ENCODE results near the gene SAE1. TPM values are rescaled to one million over a fixed set of nuclear protein-coding genes. Genes with fewer than 3 reads are reported as not detected.

SAE1 gene
- total and polyA plus RNA-seq, 8 donors: 16.2 to 373 (median 43.5) TPM

DNA sequence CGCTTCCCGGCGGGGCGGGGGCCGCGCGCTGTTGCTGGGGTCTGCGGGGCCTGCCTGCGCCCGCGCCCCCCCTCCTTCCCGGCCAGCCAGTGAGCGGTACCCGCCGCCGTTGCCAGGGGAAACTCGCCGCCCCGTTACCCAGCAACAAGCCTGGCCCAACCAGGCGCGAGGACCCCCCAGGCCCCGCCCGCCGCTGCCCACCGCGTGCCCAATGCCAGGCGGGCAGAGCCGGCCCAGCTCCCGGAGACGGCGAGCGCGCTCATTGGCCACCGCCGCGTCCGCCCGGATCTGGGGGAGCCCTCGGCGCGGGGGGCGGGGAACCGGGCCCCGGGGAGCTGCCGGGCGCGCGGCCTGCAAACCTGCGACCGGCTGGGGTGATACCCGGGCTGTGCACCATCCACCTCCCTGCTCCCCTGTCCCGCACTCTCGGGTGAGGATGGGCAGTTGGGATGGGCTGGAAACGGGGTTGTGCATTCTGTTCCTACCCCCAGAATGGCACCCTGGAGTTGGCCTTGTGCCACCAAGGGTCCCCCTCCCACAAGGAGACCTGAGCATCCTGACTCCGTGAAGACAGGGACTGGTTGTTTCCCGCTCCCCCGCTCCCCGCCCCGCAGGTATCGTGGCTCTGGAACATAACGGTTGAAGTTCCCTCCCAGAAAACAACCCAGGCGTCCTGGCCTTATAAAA, 109.1 kb downstream of the SAE1 start:
- Histone ChIP-seq H3K36me3 (no peaks in the 10 kb centered on the region), H3K4me3 (peak overlapping the region; percentile 36 to 39 (median 36)), H3K27ac (peak overlapping the region in 2 of 5 donors; percentile 3 to 58), H3K4me1 (peaks cover 43 to 52% (median 50%) of the 10 kb centered on the region in 4 donors), H3K27me3 (peaks cover 0 to 32% (median 17%) of the 10 kb centered on the region in 3 donors), H3K9me3 (no peaks in the 10 kb centered on the region)
- intact Hi-C loops (cut with DNase I; ENCODE audit: low total_unique reads): no loop called here
- TF ChIP-seq EP300 (IDR thresholded peaks at IDR 0.05) (no peak), POLR2A (IDR thresholded peaks at IDR 0.05) (no peak), POLR2AphosphoS5 (IDR thresholded peaks at IDR 0.05) (no peak)
- TF ChIP-seq, protein P1, sequence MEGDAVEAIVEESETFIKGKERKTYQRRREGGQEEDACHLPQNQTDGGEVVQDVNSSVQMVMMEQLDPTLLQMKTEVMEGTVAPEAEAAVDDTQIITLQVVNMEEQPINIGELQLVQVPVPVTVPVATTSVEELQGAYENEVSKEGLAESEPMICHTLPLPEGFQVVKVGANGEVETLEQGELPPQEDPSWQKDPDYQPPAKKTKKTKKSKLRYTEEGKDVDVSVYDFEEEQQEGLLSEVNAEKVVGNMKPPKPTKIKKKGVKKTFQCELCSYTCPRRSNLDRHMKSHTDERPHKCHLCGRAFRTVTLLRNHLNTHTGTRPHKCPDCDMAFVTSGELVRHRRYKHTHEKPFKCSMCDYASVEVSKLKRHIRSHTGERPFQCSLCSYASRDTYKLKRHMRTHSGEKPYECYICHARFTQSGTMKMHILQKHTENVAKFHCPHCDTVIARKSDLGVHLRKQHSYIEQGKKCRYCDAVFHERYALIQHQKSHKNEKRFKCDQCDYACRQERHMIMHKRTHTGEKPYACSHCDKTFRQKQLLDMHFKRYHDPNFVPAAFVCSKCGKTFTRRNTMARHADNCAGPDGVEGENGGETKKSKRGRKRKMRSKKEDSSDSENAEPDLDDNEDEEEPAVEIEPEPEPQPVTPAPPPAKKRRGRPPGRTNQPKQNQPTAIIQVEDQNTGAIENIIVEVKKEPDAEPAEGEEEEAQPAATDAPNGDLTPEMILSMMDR (IDR thresholded peaks at IDR 0.05): no peak
- peak; percentile 58 to 92 for DNase-seq
- WGBS, 5 donors: 2 to 17% (median 5%) methylated on average over 11 to 61 of the region's 62 CpGs

DNA sequence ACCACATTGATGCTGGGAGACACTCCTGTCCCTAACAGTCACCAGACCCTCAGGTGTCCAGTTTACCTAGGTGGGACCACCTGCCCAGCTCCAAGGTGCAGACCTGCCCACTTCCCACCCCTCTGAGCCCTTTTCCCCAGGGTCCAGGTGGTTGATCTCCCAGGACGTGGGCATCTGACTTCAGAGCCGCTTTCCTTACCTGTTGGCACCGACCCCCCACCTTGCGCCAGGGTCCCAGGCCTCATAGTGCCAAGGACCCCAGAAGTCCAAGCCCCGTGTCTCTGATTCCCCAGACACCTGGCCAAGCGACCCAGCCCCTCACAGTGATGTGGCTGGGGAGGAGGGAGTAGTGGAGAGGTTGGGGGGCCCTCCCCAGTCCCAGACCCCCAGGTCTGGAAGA, 109.9 kb downstream of the SAE1 start:
- Histone ChIP-seq H3K36me3 (no peaks in the 10 kb centered on the region), H3K9me3 (no peaks in the 10 kb centered on the region), H3K4me1 (peaks cover 45 to 55% (median 50%) of the 10 kb centered on the region in 4 donors), H3K27ac (peak overlapping the region in 1 of 5 donors; percentile 58), H3K27me3 (peaks cover 0 to 32% (median 17%) of the 10 kb centered on the region in 3 donors), H3K4me3 (no peak overlapping the region)
- no peak for DNase-seq
- intact Hi-C loops (cut with DNase I; ENCODE audit: low total_unique reads): no loop called here
- TF ChIP-seq EP300 (IDR thresholded peaks at IDR 0.05) (no peak), POLR2AphosphoS5 (IDR thresholded peaks at IDR 0.05) (no peak)
- TF ChIP-seq, protein P1 (IDR thresholded peaks at IDR 0.05): no peak
- 53 to 66% (median 58%) methylated on average over 6 of the region's 6 CpGs for WGBS, 5 donors

DNA sequence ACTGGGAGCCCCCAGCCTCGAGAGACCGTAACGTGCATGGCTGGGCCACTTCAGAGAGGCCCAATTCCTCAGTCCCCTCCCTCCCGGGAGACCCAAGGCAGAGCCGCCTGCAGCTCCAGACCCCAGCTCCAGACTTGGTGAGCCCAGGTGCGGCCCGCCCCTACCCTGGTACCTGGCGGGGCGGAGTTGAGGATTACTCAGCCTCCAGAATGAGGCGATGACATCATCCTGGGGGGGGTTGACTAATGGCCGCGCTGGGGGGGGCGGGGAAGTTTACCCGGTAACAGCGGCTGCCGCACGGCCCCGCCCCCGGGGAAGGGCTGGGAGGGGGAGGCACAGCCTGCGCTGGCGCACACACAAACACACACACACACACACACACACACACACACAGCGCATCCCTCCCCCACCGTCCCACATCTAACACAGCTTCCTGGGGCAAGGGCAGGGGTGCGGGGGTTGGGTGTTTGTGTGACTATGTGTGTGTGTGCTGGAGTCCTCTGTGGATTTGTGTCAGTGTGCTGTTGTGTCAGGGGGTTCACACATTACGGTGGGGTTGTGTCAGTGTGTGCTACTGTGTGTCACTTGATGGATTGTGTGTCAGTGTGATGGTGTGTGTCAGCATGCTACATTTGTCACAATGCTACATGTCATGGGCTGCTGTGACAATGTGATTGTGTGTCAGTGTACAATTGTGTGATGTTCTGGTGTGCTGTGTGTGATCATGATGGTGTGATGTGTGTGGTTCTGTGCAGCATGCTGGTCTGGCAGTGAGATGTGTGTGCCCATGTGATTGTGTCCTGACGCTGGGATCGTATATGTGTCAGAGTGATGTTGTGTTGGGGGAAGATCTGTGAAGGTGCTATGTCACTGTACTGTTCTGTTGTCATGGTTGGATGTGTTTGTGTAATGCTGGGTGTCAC, 110.6 kb downstream of the SAE1 start:
- DNase-seq: peak; percentile 89 to 96
- Histone ChIP-seq H3K4me3 (peak overlapping the region in 1 of 4 donors; percentile 1), H3K27me3 (peaks cover 0 to 32% (median 17%) of the 10 kb centered on the region in 3 donors), H3K36me3 (no peaks in the 10 kb centered on the region), H3K27ac (peak overlapping the region in 1 of 5 donors; percentile 58), H3K4me1 (peaks cover 45 to 55% (median 50%) of the 10 kb centered on the region in 4 donors), H3K9me3 (no peaks in the 10 kb centered on the region)
- TF ChIP-seq POLR2AphosphoS5 (IDR thresholded peaks at IDR 0.05): no peak
- TF ChIP-seq, protein P1 (IDR thresholded peaks at IDR 0.05): no peak
- TF ChIP-seq POLR2A (IDR thresholded peaks at IDR 0.05): no peak
- TF ChIP-seq EP300 (IDR thresholded peaks at IDR 0.05): no peak
- intact Hi-C loops (cut with DNase I; ENCODE audit: low total_unique reads): no loop called here
- 5 to 16% (median 9%) methylated on average over 14 to 27 of the region's 27 CpGs for WGBS, 5 donors

DNA sequence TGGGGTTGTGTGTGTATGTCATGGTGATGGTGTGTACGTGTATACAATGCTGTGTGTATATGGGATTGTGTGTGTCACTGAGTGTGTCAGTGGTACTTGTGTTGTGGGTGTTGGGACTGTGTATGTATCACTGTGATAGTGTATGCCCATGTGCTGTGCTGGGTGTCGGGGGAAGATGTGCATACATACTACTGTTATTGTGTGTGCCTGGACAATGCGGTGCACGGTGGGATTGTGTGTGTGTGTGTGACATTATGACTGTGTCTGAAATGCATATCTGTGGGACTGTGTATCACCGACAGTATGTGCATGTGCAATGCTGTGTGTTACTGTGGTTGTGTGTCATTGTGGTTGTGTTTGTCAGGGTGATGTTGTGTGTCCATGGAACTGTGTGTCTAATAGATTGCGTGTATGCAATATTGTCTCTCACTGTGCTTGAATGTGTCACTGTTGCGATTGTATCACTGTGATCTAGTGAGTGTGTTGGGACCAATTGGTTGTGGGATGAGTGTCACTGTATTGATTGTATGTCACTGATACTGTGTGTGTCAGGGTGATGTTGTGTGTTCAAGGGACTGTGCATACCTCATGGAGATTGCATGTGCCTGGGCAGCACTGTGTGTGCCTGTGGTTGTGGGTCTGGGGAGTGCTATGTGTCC, 111.4 kb downstream of the SAE1 start:
- DNase-seq: no peak
- Histone ChIP-seq H3K4me3 (no peak overlapping the region), H3K27me3 (peaks cover 0 to 32% (median 17%) of the 10 kb centered on the region in 3 donors), H3K27ac (no peak overlapping the region), H3K4me1 (peaks cover 45 to 55% (median 50%) of the 10 kb centered on the region in 4 donors), H3K9me3 (no peaks in the 10 kb centered on the region), H3K36me3 (no peaks in the 10 kb centered on the region)
- 77 to 81% (median 80%) methylated on average over 7 of the region's 7 CpGs for WGBS, 5 donors
- intact Hi-C loops (cut with DNase I; ENCODE audit: low total_unique reads): no loop called here
- TF ChIP-seq EP300 (IDR thresholded peaks at IDR 0.05) (no peak), POLR2A (IDR thresholded peaks at IDR 0.05) (no peak)
- TF ChIP-seq, protein P1 (IDR thresholded peaks at IDR 0.05): no peak

Data from stomach (tissue), 9 donors.